BE2C (cell line): ENCODE data around the gene NXPH2.

Experiments
- DNase-seq: peaks from one replicate; pipeline ENCODE4 v3.0.0-alpha.2; 2020
- H3K27me3 ChIP-seq: fragments of 250-450 bp; sonication (Bioruptor Pico); 2 replicates; pipeline ENCODE4 v1.5.1; 2020; ENCODE audit warnings: mild to moderate bottlenecking
- H3K36me3 ChIP-seq: fragments of 250-450 bp; sonication (Bioruptor Pico); 2 replicates; pipeline ENCODE4 v1.5.1; 2020; ENCODE audit warnings: mild to moderate bottlenecking
- H3K4me1 ChIP-seq: fragments of 250-450 bp; sonication (Bioruptor Pico); 2 replicates; pipeline ENCODE4 v1.5.1; 2020
- H3K4me3 ChIP-seq: 2 replicates; pipeline ENCODE4 v1.5.1; 2011; ENCODE audit warnings: low read depth, low read length
- H3K9me3 ChIP-seq: fragments of 250-450 bp; sonication (Bioruptor Pico); 2 replicates; pipeline ENCODE4 v1.5.1; 2020
- CTCF ChIP-seq: IDR thresholded peaks from 2 replicates; pipeline ENCODE4 v1.5.1; 2012; ENCODE audit warnings: mild to moderate bottlenecking, low read depth, low read length

The NXPH2 gene

GRCh38 chr2:138814123-138814898 lies 34.1 kb upstream of the NXPH2 start:
- DNase-seq: no peak
- no peaks in the 10 kb centered on the region for H3K4me1 ChIP-seq
- H3K9me3 ChIP-seq: no peaks in the 10 kb centered on the region
- H3K36me3 ChIP-seq: no peaks in the 10 kb centered on the region
- TF ChIP-seq CTCF: peak; percentile 49
- no peaks in the 10 kb centered on the region for H3K27me3 ChIP-seq
- H3K4me3 ChIP-seq: no peak overlapping the region

GRCh38 chr2:138811431-138811830 lies 31.2 kb upstream of the NXPH2 start:
- Histone ChIP-seq H3K27me3 (no peaks in the 10 kb centered on the region), H3K4me3 (no peak overlapping the region), H3K36me3 (no peaks in the 10 kb centered on the region), H3K4me1 (no peaks in the 10 kb centered on the region), H3K9me3 (no peaks in the 10 kb centered on the region)
- TF ChIP-seq CTCF: no peak
- no peak for DNase-seq

- TF ChIP-seq CTCF: no peak
- Histone ChIP-seq H3K4me1 (no peaks in the 10 kb centered on the region), H3K9me3 (no peaks in the 10 kb centered on the region), H3K36me3 (no peaks in the 10 kb centered on the region), H3K27me3 (no peaks in the 10 kb centered on the region), H3K4me3 (no peak overlapping the region)
- DNase-seq: no peak
Observed at GRCh38 chr2:138794724-138795123, 14.5 kb upstream of the NXPH2 start.

- Histone ChIP-seq H3K4me1 (no peaks in the 10 kb centered on the region), H3K27me3 (0 out of 2 replicates have a peak, but pooled peaks cover under 1% of the 10 kb centered on the region), H3K4me3 (no peak overlapping the region), H3K9me3 (no peaks in the 10 kb centered on the region), H3K36me3 (no peaks in the 10 kb centered on the region)
- DNase-seq: peak; percentile 16
- TF ChIP-seq CTCF: peak; percentile 69
Observed at GRCh38 chr2:138787053-138787666, 7.0 kb upstream of the NXPH2 start.

- no peak for TF ChIP-seq CTCF
- Histone ChIP-seq H3K27me3 (peaks cover 40% of the 10 kb centered on the region), H3K9me3 (no peaks in the 10 kb centered on the region), H3K4me1 (no peaks in the 10 kb centered on the region), H3K36me3 (no peaks in the 10 kb centered on the region), H3K4me3 (no peak overlapping the region)
- DNase-seq: no peak
Observed at GRCh38 chr2:138782383-138782782, 2.2 kb upstream of the NXPH2 start.

- H3K9me3 ChIP-seq: no peaks in the 10 kb centered on the region
- no peak overlapping the region for H3K4me3 ChIP-seq
- H3K4me1 ChIP-seq: no peaks in the 10 kb centered on the region
- DNase-seq: no peak
- H3K36me3 ChIP-seq: no peaks in the 10 kb centered on the region
- peaks cover 49% of the 10 kb centered on the region for H3K27me3 ChIP-seq
- TF ChIP-seq CTCF: no peak
Observed at GRCh38 chr2:138780908-138781307, 718 bp upstream of the NXPH2 start.
